ENCODE data around the gene DHCR24. TPM values are rescaled to one million over a fixed set of nuclear protein-coding genes. Genes with fewer than 3 reads are reported as not detected.

The DHCR24 gene
- total and polyA plus RNA-seq, 2 of the 13 experiments (the other 11 are each of a cell fraction or from before 2014, with no cell fraction given): 374 to 448 TPM

- TF ChIP-seq ZNF446 (CRISPR knock-in tag; IDR thresholded peaks at IDR 0.05): no peak
- TF ChIP-seq ZNF33B (CRISPR knock-in tag; IDR thresholded peaks at IDR 0.05): no peak
- TF ChIP-seq ZNF235 (CRISPR knock-in tag; IDR thresholded peaks at IDR 0.05; ENCODE audit: borderline replicate concordance): no peak
- TF ChIP-seq, protein P1, sequence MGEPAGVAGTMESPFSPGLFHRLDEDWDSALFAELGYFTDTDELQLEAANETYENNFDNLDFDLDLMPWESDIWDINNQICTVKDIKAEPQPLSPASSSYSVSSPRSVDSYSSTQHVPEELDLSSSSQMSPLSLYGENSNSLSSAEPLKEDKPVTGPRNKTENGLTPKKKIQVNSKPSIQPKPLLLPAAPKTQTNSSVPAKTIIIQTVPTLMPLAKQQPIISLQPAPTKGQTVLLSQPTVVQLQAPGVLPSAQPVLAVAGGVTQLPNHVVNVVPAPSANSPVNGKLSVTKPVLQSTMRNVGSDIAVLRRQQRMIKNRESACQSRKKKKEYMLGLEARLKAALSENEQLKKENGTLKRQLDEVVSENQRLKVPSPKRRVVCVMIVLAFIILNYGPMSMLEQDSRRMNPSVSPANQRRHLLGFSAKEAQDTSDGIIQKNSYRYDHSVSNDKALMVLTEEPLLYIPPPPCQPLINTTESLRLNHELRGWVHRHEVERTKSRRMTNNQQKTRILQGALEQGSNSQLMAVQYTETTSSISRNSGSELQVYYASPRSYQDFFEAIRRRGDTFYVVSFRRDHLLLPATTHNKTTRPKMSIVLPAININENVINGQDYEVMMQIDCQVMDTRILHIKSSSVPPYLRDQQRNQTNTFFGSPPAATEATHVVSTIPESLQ (CRISPR knock-in tag; conservative IDR thresholded peaks at IDR 0.05): no peak
- no peak for TF ChIP-seq ZNF234 (CRISPR knock-in tag; conservative IDR thresholded peaks at IDR 0.05)
- TF ChIP-seq CHD4 (IDR thresholded peaks at IDR 0.05; ENCODE audit: borderline replicate concordance, low read length): no peak
- no peak for TF ChIP-seq ZBTB1 (CRISPR knock-in tag; IDR thresholded peaks at IDR 0.05; ENCODE audit: borderline replicate concordance)
- no peak for TF ChIP-seq ZNF83 (CRISPR knock-in tag; IDR thresholded peaks at IDR 0.05; ENCODE audit: borderline replicate concordance)
- TF ChIP-seq RBAK (CRISPR knock-in tag; IDR thresholded peaks at IDR 0.05): no peak
Measured at GRCh38 chr1:54826226-54826816, 60.7 kb downstream of the DHCR24 start.

More at GRCh38 chr1:54826226-54826816, 60.7 kb downstream of the DHCR24 start:
- BruUV-seq (replicated peaks): no TSS peak
- Histone ChIP-seq H3K4me2 (ENCODE audit: low read depth, low read length) (no peak overlapping the region), H3K79me2 (ENCODE audit: insufficient read depth, low read length) (no peaks in the 10 kb centered on the region), H3K27ac (ENCODE audit: extremely low read length, insufficient read depth, low read length) (no peak overlapping the region), H4K20me1 (ENCODE audit: insufficient read depth, low read length) (no peaks in the 10 kb centered on the region), H3K36me3 (replicated peaks in 1 of 2; ENCODE audit: control insufficient read depth in 1 of 2, insufficient read depth in 2 of 2, low read length in 2 of 2) (no peaks in the 10 kb centered on the region), H2AFZ (ENCODE audit: low read length) (no peak overlapping the region), H3K27me3 (ENCODE audit: control insufficient read depth in 1 of 2, insufficient read depth in 2 of 2, low read length in 2 of 2) (peaks cover 0 to 3% of the 10 kb centered on the region in 2 experiments; a peak in 3 of 5 replicates), H3K9ac (ENCODE audit: insufficient read depth, low read depth, low read length) (no peak overlapping the region), H3K4me3 (replicated peaks in 1 of 3; ENCODE audit: insufficient read depth in 1 of 3, low read depth in 2 of 3, low read length in 3 of 3) (no peak overlapping the region), H3K9me3 (ENCODE audit: low read length) (peaks cover 4% of the 10 kb centered on the region; the same call in 1 of the 2 replicates), H3K4me1 (ENCODE audit: insufficient read depth, low read length) (no peaks in the 10 kb centered on the region)
- intact Hi-C loops (cut with micrococcal nuclease; ENCODE audit: unreplicated experiment): no loop called here
- ChIA-PET CTCF (ENCODE audit: low intra/inter-chr PET ratio, low total read pairs) (no interaction called here), POLR2A (no interaction called here)
- ATAC-seq: no peak
- DNase-seq (ENCODE audit: low spot score): no peak
- in situ Hi-C loops (cut with HindIII; ENCODE audit: extremely low pct_ligation_motif_present, low pct_unique_long_range_greater_than_20kb): no loop called here
- no peak for FAIRE-seq
- WGBS (ENCODE audit: low lambda C conversion rate): 19% methylated on average over 2 of the region's 4 CpGs

Data from HepG2 (cell line).